Spinal cord (tissue), 10 donors: ENCODE results near the gene LZIC. TPM values are rescaled to one million over a fixed set of nuclear protein-coding genes. Genes with fewer than 3 reads are reported as not detected.

Experiments used
- DNase-seq, 6 donors: peaks; one replicate each; pipeline versions ENCODE4 v3.0.0 to v3.0.0-alpha.2; 2013 to 2015; ENCODE audit warnings: low spot score in 6 of 6, low read depth in 4 of 6
- H3K27ac ChIP-seq: one replicate; pipeline ENCODE4 v1.5.1; 2013; ENCODE audit warnings: low read depth, low read length, control low read depth
- H3K27me3 ChIP-seq: one replicate; pipeline ENCODE4 v1.6.1; 2013; ENCODE audit warnings: low read length; ENCODE audit not compliant: control insufficient read depth, insufficient read depth
- H3K36me3 ChIP-seq: one replicate; pipeline ENCODE4 v1.6.1; 2013; ENCODE audit warnings: low read length; ENCODE audit not compliant: control insufficient read depth, insufficient read depth
- H3K4me1 ChIP-seq: one replicate; pipeline ENCODE4 v1.6.1; 2013; ENCODE audit warnings: low read length; ENCODE audit not compliant: control insufficient read depth, insufficient read depth
- H3K4me3 ChIP-seq: one replicate; pipeline ENCODE4 v1.5.1; 2013; ENCODE audit warnings: low read depth, low read length, control low read depth
- H3K9me3 ChIP-seq: one replicate; pipeline ENCODE4 v1.6.1; 2013; ENCODE audit warnings: low read length; ENCODE audit not compliant: control insufficient read depth, insufficient read depth
- WGBS: methylation state at CpG from one replicate; pipeline ENCODE4 v1.1.5; 2013; ENCODE audit warnings: missing lambda C conversion rate; ENCODE audit not compliant: insufficient coverage; 5-methylcytosine and 5-hydroxymethylcytosine counted together
- polyA plus RNA-seq, 2 donors: library from polyadenylated mRNA; unstranded; fragments of 120-200 nt; gene quantifications; one replicate each; pipeline ENCODE4 v1.2.1, GENCODE V29; 2013; ENCODE audit not compliant: insufficient read length in 2 of 2
- total RNA-seq, 2 donors: library from RNA; depleted of rRNA in 1 of 2; stranded (reverse); fragments of 120-200 nt in 1 of 2; fragments of >200 nt in 1 of 2; gene quantifications; one replicate each; pipeline versions ENCODE4 v1.2.3 to v1.2.4, GENCODE V29; 2013 to 2014
- donor health status: healthy.

Gene LZIC
- total and polyA plus RNA-seq, 4 donors: 51.5 to 67.3 (median 64.2) TPM

GRCh38 chr1:9889411-9889810 is 53.8 kb downstream of the LZIC start:
- Histone ChIP-seq H3K27ac (peak overlapping the region; percentile 54), H3K27me3 (no peaks in the 10 kb centered on the region), H3K4me1 (peaks cover 46% of the 10 kb centered on the region), H3K36me3 (peaks cover 15% of the 10 kb centered on the region), H3K9me3 (no peaks in the 10 kb centered on the region), H3K4me3 (no peak overlapping the region)
- WGBS: 89% methylated on average over 6 of the region's 8 CpGs
- DNase-seq: no peak

- no peak for DNase-seq
- 87% methylated on average over 7 of the region's 9 CpGs for WGBS
- no peaks in the 10 kb centered on the region for H3K27me3 ChIP-seq
- H3K9me3 ChIP-seq: no peaks in the 10 kb centered on the region
- H3K4me3 ChIP-seq: no peak overlapping the region
- peaks cover 52% of the 10 kb centered on the region for H3K4me1 ChIP-seq
- peaks cover 18% of the 10 kb centered on the region for H3K36me3 ChIP-seq
- no peak overlapping the region for H3K27ac ChIP-seq
Measured at GRCh38 chr1:9888886-9889285, 54.3 kb downstream of the LZIC start.

DNA sequence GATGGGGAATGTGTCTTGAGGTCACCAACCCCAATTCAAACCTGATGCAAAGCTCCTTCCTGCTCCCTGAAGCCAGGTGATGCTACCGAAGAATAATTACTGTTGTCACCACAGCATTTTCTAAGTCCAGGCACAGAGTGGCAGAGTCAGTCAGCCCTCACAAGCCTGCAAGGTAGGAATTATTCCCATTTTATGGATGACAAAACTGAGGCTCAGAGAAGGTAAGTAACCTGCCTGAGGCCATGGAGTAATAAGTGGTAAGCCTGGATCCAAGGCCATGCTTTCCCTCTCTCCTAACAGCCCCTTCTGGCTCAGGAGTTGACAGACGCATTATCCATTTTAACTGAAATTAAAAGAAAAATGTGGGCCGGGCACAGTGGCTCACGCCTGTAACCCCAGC is 56.1 kb downstream of the LZIC start:
- no peak overlapping the region for H3K4me3 ChIP-seq
- no peaks in the 10 kb centered on the region for H3K27me3 ChIP-seq
- peaks cover 61% of the 10 kb centered on the region for H3K4me1 ChIP-seq
- peaks cover 37% of the 10 kb centered on the region for H3K36me3 ChIP-seq
- H3K27ac ChIP-seq: no peak overlapping the region
- no peak for DNase-seq
- no peaks in the 10 kb centered on the region for H3K9me3 ChIP-seq
- WGBS: 100% methylated on average over 3 of the region's 4 CpGs

DNA sequence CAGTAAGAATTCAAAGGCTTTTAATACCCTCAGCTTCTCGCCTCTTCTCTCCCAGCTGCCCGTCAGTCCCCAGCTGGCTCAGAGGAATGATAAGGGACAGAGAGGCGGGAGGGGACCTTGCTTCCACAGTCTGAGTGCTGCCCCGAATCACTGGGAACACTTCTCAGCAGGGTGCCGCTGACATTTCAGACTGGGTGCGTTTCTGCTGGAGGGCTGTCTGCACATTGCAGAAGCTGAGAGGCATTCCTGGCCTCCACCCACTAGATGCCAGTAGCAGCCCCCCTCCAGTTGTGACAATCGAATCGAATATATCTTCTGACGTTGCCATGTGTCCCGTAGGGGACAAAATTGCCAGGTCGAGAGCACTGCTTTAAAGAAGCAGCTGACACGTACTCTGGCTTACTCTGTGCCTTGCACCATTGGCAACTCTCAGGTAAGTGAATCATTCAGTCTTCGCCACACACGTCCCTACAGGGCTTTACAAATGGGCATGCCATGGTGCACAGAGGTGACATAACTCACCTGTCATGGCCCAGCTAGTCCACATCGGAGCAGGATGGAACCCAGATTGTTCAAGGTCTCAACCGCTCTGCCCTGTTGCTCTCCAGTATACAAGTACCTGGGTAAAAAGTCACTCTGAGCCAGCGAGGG is 57.0 kb downstream of the LZIC start:
- peaks cover 57% of the 10 kb centered on the region for H3K4me1 ChIP-seq

DNA sequence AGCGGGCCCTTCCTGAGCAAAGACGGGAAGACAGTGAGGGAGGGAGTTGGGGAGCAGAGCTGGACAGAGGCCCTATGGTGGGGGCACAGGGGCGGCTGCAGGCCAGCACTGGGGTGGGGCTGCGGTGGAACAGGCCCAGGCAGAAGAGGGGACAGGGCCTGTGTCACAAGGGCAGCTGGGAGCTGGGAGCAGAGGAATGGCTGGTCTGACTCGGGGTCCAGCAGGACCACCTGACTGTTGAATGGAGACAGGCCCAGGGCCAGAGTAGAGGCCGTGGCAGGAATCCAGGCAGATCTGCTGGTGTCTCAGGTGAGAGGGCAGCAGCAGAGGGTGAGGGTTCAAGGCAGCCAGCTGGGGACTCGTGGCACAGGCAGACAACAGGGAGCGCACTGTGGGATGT is 58.4 kb downstream of the LZIC start:
- Histone ChIP-seq H3K36me3 (peaks cover 41% of the 10 kb centered on the region), H3K4me1 (peaks cover 44% of the 10 kb centered on the region), H3K9me3 (no peaks in the 10 kb centered on the region), H3K27me3 (no peaks in the 10 kb centered on the region), H3K4me3 (no peak overlapping the region), H3K27ac (no peak overlapping the region)
- 82% methylated on average over 8 of the region's 8 CpGs for whole genome bisulfite sequencing
- DNase-seq: no peak

More for the DNA sequence above, 57.0 kb downstream of the LZIC start:
- WGBS: 69% methylated on average over 14 of the region's 17 CpGs
- Histone ChIP-seq H3K27me3 (no peaks in the 10 kb centered on the region), H3K4me3 (no peak overlapping the region), H3K9me3 (no peaks in the 10 kb centered on the region), H3K27ac (no peak overlapping the region), H3K36me3 (peaks cover 38% of the 10 kb centered on the region)
- peak in 1 of 6 donors; percentile 70 for DNase-seq

DNA sequence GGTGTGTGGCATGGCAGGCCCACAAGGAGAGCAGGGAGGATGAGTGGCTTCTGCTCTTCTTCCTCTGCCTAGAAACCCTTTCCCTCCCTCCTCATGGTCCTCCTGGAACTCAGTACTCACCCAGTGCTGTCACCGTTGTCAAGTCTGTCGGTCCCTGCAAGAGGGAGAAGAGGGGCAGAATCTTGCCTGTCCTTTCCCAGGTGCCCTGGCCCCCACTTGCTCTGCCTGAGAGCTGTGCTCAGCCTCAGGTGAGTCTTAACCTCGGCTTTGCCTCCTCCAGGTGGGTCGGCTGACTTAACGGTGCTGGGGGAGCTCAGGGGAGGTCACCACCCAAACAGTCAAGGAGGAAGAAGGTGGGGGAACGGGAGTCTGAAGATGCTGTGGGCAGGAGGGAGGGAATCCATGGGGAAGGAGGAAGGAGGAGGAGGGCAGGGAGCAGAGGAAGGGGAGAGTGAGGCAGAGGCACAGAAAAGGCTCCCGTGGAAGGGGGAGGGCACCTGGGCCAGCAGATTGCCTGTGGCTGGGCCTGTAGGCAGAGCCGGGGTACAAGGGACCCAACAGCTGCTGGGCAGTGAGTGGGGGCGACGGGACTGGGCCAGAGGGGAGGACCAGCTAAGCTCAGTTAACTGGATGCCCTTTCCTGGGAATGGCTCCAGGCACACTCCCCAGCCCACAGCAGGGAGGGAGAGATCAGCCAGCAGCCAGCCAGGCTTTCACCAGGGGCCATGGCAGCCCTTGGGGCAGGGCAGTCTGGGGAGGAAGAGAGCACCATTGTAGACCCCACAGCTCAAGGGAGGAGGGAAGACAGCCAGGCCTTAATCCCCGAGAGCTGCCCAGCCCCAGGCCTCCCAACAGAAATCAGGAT is 59.4 kb downstream of the LZIC start:
- WGBS: 68% methylated on average over 11 of the region's 11 CpGs
- Histone ChIP-seq H3K36me3 (peaks cover 35% of the 10 kb centered on the region), H3K27ac (peak overlapping the region; percentile 25), H3K4me1 (peaks cover 35% of the 10 kb centered on the region), H3K27me3 (no peaks in the 10 kb centered on the region), H3K4me3 (no peak overlapping the region), H3K9me3 (no peaks in the 10 kb centered on the region)
- peak in 1 of 6 donors; percentile 56 for DNase-seq

DNA sequence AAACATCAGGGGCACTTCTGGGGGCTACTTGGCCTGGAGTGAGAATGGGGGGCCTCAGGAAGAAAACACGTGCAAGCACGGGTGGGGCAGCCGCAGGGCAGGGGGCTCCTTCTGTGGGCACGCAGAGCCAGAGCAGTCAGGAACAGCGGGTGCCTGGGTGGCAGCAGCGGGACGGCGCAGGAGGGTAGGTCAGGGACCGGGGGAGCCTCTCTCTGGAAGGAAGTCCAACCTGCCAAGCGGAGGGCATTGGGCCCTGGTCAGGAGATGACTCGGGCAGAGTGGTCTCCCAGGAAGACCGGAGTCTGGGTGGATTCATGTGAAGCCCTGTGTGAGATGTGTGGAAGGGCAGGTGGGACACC is 60.3 kb downstream of the LZIC start:
- Histone ChIP-seq H3K27ac (no peak overlapping the region), H3K4me3 (no peak overlapping the region), H3K9me3 (no peaks in the 10 kb centered on the region), H3K36me3 (peaks cover 42% of the 10 kb centered on the region), H3K27me3 (no peaks in the 10 kb centered on the region), H3K4me1 (peaks cover 32% of the 10 kb centered on the region)
- WGBS: 96% methylated on average over 12 of the region's 12 CpGs
- DNase-seq: no peak

DNA sequence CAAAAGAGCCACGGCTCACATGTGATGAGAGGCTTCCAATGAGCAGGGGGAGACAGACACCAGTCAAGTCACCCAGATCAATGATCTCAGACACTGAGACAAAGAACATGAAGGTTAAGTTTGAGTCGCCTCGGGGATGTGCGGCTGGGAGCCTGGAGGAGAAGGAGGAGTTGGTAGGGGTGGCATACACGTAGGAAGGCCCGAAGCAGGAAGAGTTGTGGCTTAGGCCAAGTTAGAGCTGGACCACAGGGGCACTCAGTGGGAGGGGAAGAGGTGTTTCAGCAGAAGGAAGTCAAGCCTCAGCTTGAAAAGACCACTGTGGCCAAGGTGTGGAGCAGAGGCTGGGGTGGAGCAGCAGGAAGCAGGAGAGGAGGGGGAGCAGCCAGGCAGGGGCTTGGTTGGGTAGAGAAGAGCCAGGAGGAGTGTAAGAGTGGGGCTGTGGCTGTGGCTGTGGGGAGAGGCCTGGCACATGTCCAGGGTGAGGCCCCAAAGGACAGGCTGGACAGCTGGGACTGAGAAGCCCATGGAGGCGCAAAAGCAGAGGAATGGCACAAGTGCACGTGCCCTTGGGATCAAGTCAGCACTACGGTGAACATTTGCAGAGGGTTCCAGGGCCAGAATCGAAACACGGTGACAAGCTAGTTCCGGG is 60.8 kb downstream of the LZIC start:
- Histone ChIP-seq H3K4me1 (peaks cover 35% of the 10 kb centered on the region), H3K36me3 (peaks cover 45% of the 10 kb centered on the region), H3K9me3 (no peaks in the 10 kb centered on the region), H3K4me3 (no peak overlapping the region), H3K27me3 (no peaks in the 10 kb centered on the region), H3K27ac (no peak overlapping the region)
- DNase-seq: no peak
- 95% methylated on average over 12 of the region's 12 CpGs for WGBS

GRCh38 chr1:9881838-9882249 is 61.3 kb downstream of the LZIC start:
- Histone ChIP-seq H3K27ac (no peak overlapping the region), H3K9me3 (no peaks in the 10 kb centered on the region), H3K4me3 (no peak overlapping the region), H3K36me3 (peaks cover 45% of the 10 kb centered on the region), H3K4me1 (peaks cover 36% of the 10 kb centered on the region), H3K27me3 (no peaks in the 10 kb centered on the region)
- 100% methylated on average over 1 of the region's 2 CpGs for WGBS
- DNase-seq: no peak
